H9 (cell line): Measurements from ENCODE around the gene LRRC36. TPM values are rescaled to one million over a fixed set of nuclear protein-coding genes. Genes with fewer than 3 reads are reported as not detected.

Experiments
- DNase-seq: peaks from one replicate; pipeline ENCODE4 v3.0.0-alpha.2; 2017
- H2AFZ ChIP-seq: one replicate; pipeline ENCODE4 v1.6.1; 2013; ENCODE audit warnings: mild to moderate bottlenecking, low read length, control low read depth, moderate library complexity
- H2AK5ac ChIP-seq: 2 replicates; pipeline ENCODE4 v1.6.1; 2013; ENCODE audit warnings: low read length, control low read depth, mixed read lengths; ENCODE audit not compliant: insufficient read length
- H2BK120ac ChIP-seq: one replicate; pipeline ENCODE4 v1.6.1; 2013; ENCODE audit warnings: low read depth, mild to moderate bottlenecking, low read length, control low read depth, inconsistent platforms; ENCODE audit not compliant: poor library complexity, severe bottlenecking
- H2BK12ac ChIP-seq: 2 replicates; pipeline ENCODE4 v1.6.1; 2013; ENCODE audit warnings: low read length, control low read depth, mixed read lengths, low read depth; ENCODE audit not compliant: insufficient read length
- H2BK15ac ChIP-seq: 2 replicates; pipeline ENCODE4 v1.6.1; 2013; ENCODE audit warnings: low read depth, low read length, control low read depth
- H2BK20ac ChIP-seq: one replicate; pipeline ENCODE4 v1.6.1; 2013; ENCODE audit warnings: low read depth, mild to moderate bottlenecking, low read length, control low read depth, inconsistent platforms; ENCODE audit not compliant: poor library complexity, severe bottlenecking
- H2BK5ac ChIP-seq: 2 replicates; pipeline ENCODE4 v1.6.1; 2013; ENCODE audit warnings: low read length, control low read depth, mixed read lengths; ENCODE audit not compliant: insufficient read length
- H3K14ac ChIP-seq: 2 replicates; pipeline ENCODE4 v1.6.1; 2013; ENCODE audit warnings: low read length, control low read depth; ENCODE audit not compliant: insufficient read depth
- H3K18ac ChIP-seq: 2 replicates; pipeline ENCODE4 v1.6.1; 2013; ENCODE audit warnings: low read depth, mild to moderate bottlenecking, mixed read lengths, low read length, control low read depth; ENCODE audit not compliant: insufficient read length
- H3K23ac ChIP-seq: 2 replicates; pipeline ENCODE4 v1.6.1; 2013; ENCODE audit warnings: low read length, control low read depth, mixed read lengths, low read depth; ENCODE audit not compliant: insufficient read length
- H3K23me2 ChIP-seq: 2 replicates; pipeline ENCODE4 v1.6.1; 2013; ENCODE audit warnings: low read depth, mild to moderate bottlenecking, mixed read lengths, low read length, control low read depth; ENCODE audit not compliant: insufficient read length, poor library complexity, severe bottlenecking
- H3K27ac ChIP-seq: 2 replicates; pipeline ENCODE4 v1.5.1; 2013; ENCODE audit warnings: low read length, control low read depth, mixed read lengths, low read depth; ENCODE audit not compliant: insufficient read length
- H3K27me3 ChIP-seq: 2 replicates; pipeline ENCODE4 v1.6.1; 2013; ENCODE audit warnings: low read length, control low read depth, inconsistent platforms; ENCODE audit not compliant: insufficient read depth
- H3K4ac ChIP-seq: 2 replicates; pipeline ENCODE4 v1.6.1; 2013; ENCODE audit warnings: low read depth, mild to moderate bottlenecking, control low read depth, inconsistent platforms, low read length, moderate library complexity
- H3K4me1 ChIP-seq: 2 replicates; pipeline ENCODE4 v1.6.1; 2013; ENCODE audit warnings: low read length, control low read depth, inconsistent platforms; ENCODE audit not compliant: insufficient read depth
- H3K4me2 ChIP-seq: 2 replicates; pipeline ENCODE4 v1.6.1; 2013; ENCODE audit warnings: low read length, control low read depth, mixed read lengths; ENCODE audit not compliant: insufficient read length, insufficient read depth
- H3K56ac ChIP-seq: 2 replicates; pipeline ENCODE4 v1.6.1; 2013; ENCODE audit warnings: low read depth, mild to moderate bottlenecking, mixed read lengths, low read length, control low read depth; ENCODE audit not compliant: insufficient read length
- H3K79me1 ChIP-seq: 2 replicates; pipeline ENCODE4 v1.6.1; 2013; ENCODE audit warnings: low read depth, mild to moderate bottlenecking, moderate library complexity, low read length, control low read depth, inconsistent platforms; ENCODE audit not compliant: insufficient read depth, poor library complexity, severe bottlenecking
- H3K79me2 ChIP-seq: 2 replicates; pipeline ENCODE4 v1.6.1; 2013; ENCODE audit warnings: low read length, control low read depth, inconsistent platforms; ENCODE audit not compliant: insufficient read depth
- H3K9ac ChIP-seq: 2 replicates; pipeline ENCODE4 v1.6.1; 2013; ENCODE audit warnings: low read length, control low read depth, mixed read lengths; ENCODE audit not compliant: insufficient read length; ENCODE audit errors: extremely low read depth
- H3K9me3 ChIP-seq: one replicate; pipeline ENCODE4 v1.6.1; 2013; ENCODE audit warnings: low read depth, low read length, inconsistent platforms; ENCODE audit not compliant: control insufficient read depth
- H3T11ph ChIP-seq: one replicate; pipeline ENCODE4 v1.6.1; 2013; ENCODE audit warnings: mild to moderate bottlenecking, low read length, control low read depth, inconsistent platforms
- H4K20me1 ChIP-seq: one replicate; pipeline ENCODE4 v1.6.1; 2013; ENCODE audit not compliant: control insufficient read depth, insufficient read length, insufficient read depth
- H4K5ac ChIP-seq: 2 replicates; pipeline ENCODE4 v1.6.1; 2013; ENCODE audit warnings: low read depth, mild to moderate bottlenecking, mixed read lengths, low read length, control low read depth; ENCODE audit not compliant: insufficient read length
- H4K8ac ChIP-seq: replicated peaks from 2 replicates; pipeline ENCODE4 v1.6.1; 2013; ENCODE audit warnings: low read length, control low read depth, mixed read lengths, low read depth; ENCODE audit not compliant: insufficient read length
- H4K91ac ChIP-seq: 2 replicates; pipeline ENCODE4 v1.6.1; 2013; ENCODE audit warnings: low read depth, mild to moderate bottlenecking, moderate library complexity, mixed read lengths, low read length, control low read depth; ENCODE audit not compliant: insufficient read length
- H3K27ac Mint-ChIP-seq, 3 experiments: 2 replicates in 2 of 3; 3 replicates in 1 of 3; pipeline ENCODE4 v1.8.0; 2020 to 2021; ENCODE audit warnings: mixed read lengths in 3 of 3, mild to moderate bottlenecking in 1 of 3, moderate library complexity in 1 of 3
- H3K27me3 Mint-ChIP-seq: 2 replicates; pipeline ENCODE4 v1.8.0; 2021; ENCODE audit warnings: low read depth, mild to moderate bottlenecking, moderate library complexity, mixed read lengths
- H3K36me3 Mint-ChIP-seq, 3 experiments: 2 replicates in 2 of 3; 3 replicates in 1 of 3; pipeline ENCODE4 v1.8.0; 2020 to 2021; ENCODE audit warnings: low read depth in 3 of 3, mixed read lengths in 3 of 3; ENCODE audit not compliant: insufficient read depth in 1 of 3
- H3K4me1 Mint-ChIP-seq, 2 experiments: 2 replicates each; pipeline ENCODE4 v1.8.0; 2020; ENCODE audit warnings: mixed read lengths in 2 of 2
- H3K4me3 Mint-ChIP-seq, 2 experiments: 2 replicates in 1 of 2; 3 replicates in 1 of 2; pipeline ENCODE4 v1.8.0; 2020 to 2021; ENCODE audit warnings: mild to moderate bottlenecking in 2 of 2, mixed read lengths in 2 of 2, moderate library complexity in 1 of 2
- H3K9me3 Mint-ChIP-seq, 2 experiments: 2 replicates in 1 of 2; 3 replicates in 1 of 2; pipeline ENCODE4 v1.8.0; 2020; ENCODE audit warnings: mild to moderate bottlenecking in 2 of 2, mixed read lengths in 2 of 2, moderate library complexity in 1 of 2
- CTCF ChIP-seq: fragments of 200-600 bp; sonication (generic); conservative IDR thresholded peaks from 3 replicates; pipeline ENCODE4 v1.8.0; 2021; ENCODE audit warnings: antibody characterized with exemption, mild to moderate bottlenecking
- total RNA-seq: library from RNA; stranded (reverse); gene quantifications from 2 replicates; pipeline ENCODE4 v1.2.1, GENCODE V29; 2021

The LRRC36 gene
- total RNA-seq, 1 experiment from 2014 or later: not detected

GRCh38 chr16:67349172-67349571 is 22.6 kb downstream of the LRRC36 start:
- H3K9ac ChIP-seq: no peak overlapping the region
- no peak for DNase-seq
- peaks cover 13% of the 10 kb centered on the region for H3K27me3 Mint-ChIP-seq

More at GRCh38 chr16:67349172-67349571, 22.6 kb downstream of the LRRC36 start:
- Histone ChIP-seq H3K14ac (no peak overlapping the region), H3K79me2 (no peaks in the 10 kb centered on the region), H3K9me3 (no peaks in the 10 kb centered on the region), H2BK120ac (no peak overlapping the region), H3K27me3 (no peaks in the 10 kb centered on the region), H3K4me2 (no peak overlapping the region), H2AK5ac (no peak overlapping the region), H2AFZ (no peak overlapping the region), H3K23me2 (no peaks in the 10 kb centered on the region), H3T11ph (no peak overlapping the region), H4K5ac (no peak overlapping the region), H2BK20ac (no peak overlapping the region), H3K18ac (no peak overlapping the region), H4K20me1 (no peaks in the 10 kb centered on the region), H3K79me1 (no peaks in the 10 kb centered on the region), H2BK15ac (no peak overlapping the region), H3K56ac (no peak overlapping the region), H2BK5ac (no peak overlapping the region), H4K91ac (no peak overlapping the region), H2BK12ac (no peak overlapping the region), H3K4ac (no peak overlapping the region), H3K27ac (no peak overlapping the region), H3K23ac (no peak overlapping the region), H3K4me1 (no peaks in the 10 kb centered on the region), H4K8ac (no peak overlapping the region)
- H3K36me3 Mint-ChIP-seq: no peaks in the 10 kb centered on the region
- H3K9me3 Mint-ChIP-seq: no peaks in the 10 kb centered on the region
- TF ChIP-seq CTCF: peak; percentile 46
- H3K27ac Mint-ChIP-seq: no peak overlapping the region
- H3K4me3 Mint-ChIP-seq: no peak overlapping the region
- H3K4me1 Mint-ChIP-seq: no peaks in the 10 kb centered on the region
